ENCODE measurements around the gene SCAPER.
"Not testable (repeated sequence)": the region's sequence is repeated elsewhere in the genome, so short reads cannot be mapped to it uniquely, and the experiment has no call there.

The SCAPER gene

GRCh38 chr15:76553102-76553501 lies 352.0 kb downstream of the SCAPER start:
- ATAC-seq = no peak

GRCh38 chr15:76546805-76547204 lies 358.3 kb downstream of the SCAPER start:
- ATAC-seq = no peak

GRCh38 chr15:76533995-76534394 lies 371.1 kb downstream of the SCAPER start:
- ATAC-seq = no peak

- ATAC-seq = no peak
These were observed 371.9 kb downstream of the SCAPER start for GRCh38 chr15:76533060-76533820.

- ATAC-seq = no peak
These were observed 375.2 kb downstream of the SCAPER start for GRCh38 chr15:76529911-76530310.

- no peak for ATAC-seq
These were observed 379.0 kb downstream of the SCAPER start for GRCh38 chr15:76526111-76526510.

GRCh38 chr15:76517910-76518309 lies 387.2 kb downstream of the SCAPER start:
- ATAC-seq = no peak

GRCh38 chr15:76514282-76514681 lies 390.9 kb downstream of the SCAPER start:
- ATAC-seq = no peak

- no peak for ATAC-seq
These were observed 392.2 kb downstream of the SCAPER start for GRCh38 chr15:76512971-76513370.

GRCh38 chr15:76510663-76511062 lies 394.5 kb downstream of the SCAPER start:
- not testable (repeated sequence) for ATAC-seq

- ATAC-seq = no peak
These were observed 401.3 kb downstream of the SCAPER start for GRCh38 chr15:76503804-76504203.

- no peak for ATAC-seq
These were observed 402.0 kb downstream of the SCAPER start for GRCh38 chr15:76503121-76503520.

GRCh38 chr15:76502678-76503077 lies 402.5 kb downstream of the SCAPER start:
- no peak for ATAC-seq

- ATAC-seq = not testable (repeated sequence)
These were observed 403.0 kb downstream of the SCAPER start for GRCh38 chr15:76502185-76502584.

- no peak for ATAC-seq
These were observed 403.4 kb downstream of the SCAPER start for GRCh38 chr15:76501726-76502125.

GRCh38 chr15:76501011-76501410 lies 404.1 kb downstream of the SCAPER start:
- ATAC-seq = no peak

GRCh38 chr15:76495487-76495886 lies 409.7 kb downstream of the SCAPER start:
- ATAC-seq = no peak

GRCh38 chr15:76492538-76492937 lies 412.6 kb downstream of the SCAPER start:
- ATAC-seq = no peak

GRCh38 chr15:76483752-76484151 lies 421.4 kb downstream of the SCAPER start:
- no peak for ATAC-seq

- no peak for ATAC-seq
These were observed 422.1 kb downstream of the SCAPER start for GRCh38 chr15:76483018-76483417.

- ATAC-seq = no peak
These were observed 424.9 kb downstream of the SCAPER start for GRCh38 chr15:76480267-76480666.

GRCh38 chr15:76470691-76471090 lies 434.4 kb downstream of the SCAPER start:
- no peak for ATAC-seq

GRCh38 chr15:76468722-76469121 lies 436.4 kb downstream of the SCAPER start:
- no peak for ATAC-seq

GRCh38 chr15:76467136-76467535 lies 438.0 kb downstream of the SCAPER start:
- ATAC-seq = no peak

GRCh38 chr15:76465728-76466127 lies 439.4 kb downstream of the SCAPER start:
- no peak for ATAC-seq

Data from activated CD4-positive, CD25-positive, alpha-beta regulatory T cell treated with anti-CD3 and anti-CD28 coated beads, Interleukin-2, amount 50 U/mL, for 24 hours (primary cell).